ENCODE results near the gene TOR1B. TPM values are rescaled to one million over a fixed set of nuclear protein-coding genes. Genes with fewer than 3 reads are reported as not detected.
A peak's percentile ranks its signal among the peaks of the same experiment; 100 is the strongest.
"Not testable (repeated sequence)": the region's sequence is repeated elsewhere in the genome, so short reads cannot be mapped to it uniquely, and the experiment has no call there.

Gene TOR1B
- total RNA-seq, 4 donors from 2014 or later, result 17.5 to 55.4 (median 33.8) TPM

DNA sequence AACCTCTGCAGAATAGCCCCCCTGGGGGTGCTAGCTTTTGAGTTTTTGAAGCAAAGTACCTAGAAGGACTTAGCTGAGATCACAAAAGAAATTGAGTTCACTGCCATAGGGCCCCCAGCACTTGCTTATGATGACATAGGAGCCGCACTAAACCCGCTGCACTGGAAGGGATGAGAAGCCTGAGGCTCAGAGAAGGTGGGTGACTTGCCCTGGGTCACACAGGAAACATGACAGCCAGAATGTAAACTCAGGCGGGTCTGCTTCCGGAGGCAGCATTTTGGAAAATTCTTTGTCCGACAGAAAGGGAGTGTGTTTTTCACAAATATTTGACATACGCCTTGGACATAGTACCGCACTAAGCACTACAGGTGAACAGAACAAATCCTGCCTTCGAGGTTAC, 8.4 kb upstream of the TOR1B start:
- H3K36me3 ChIP-seq, result no peaks in the 10 kb centered on the region
- H3K4me1 ChIP-seq, result no peaks in the 10 kb centered on the region
- ATAC-seq, result no peak
- no peaks in the 10 kb centered on the region for H3K9me3 ChIP-seq
- H3K4me3 ChIP-seq, result no peak overlapping the region
- 69% methylated on average over 6 of the region's 8 CpGs; no CpG with 5 or more reads in 1 of the 2 donors for WGBS, 2 donors (ENCODE audit: low coverage in 1 of 2)
- peaks cover 14% of the 10 kb centered on the region for H3K27me3 ChIP-seq
- TF ChIP-seq EP300 (IDR thresholded peaks at IDR 0.05), result no peak
- TF ChIP-seq POLR2AphosphoS5 (IDR thresholded peaks at IDR 0.05), result no peak
- no peak for TF ChIP-seq POLR2A (IDR thresholded peaks at IDR 0.05)
- TF ChIP-seq, protein P1, sequence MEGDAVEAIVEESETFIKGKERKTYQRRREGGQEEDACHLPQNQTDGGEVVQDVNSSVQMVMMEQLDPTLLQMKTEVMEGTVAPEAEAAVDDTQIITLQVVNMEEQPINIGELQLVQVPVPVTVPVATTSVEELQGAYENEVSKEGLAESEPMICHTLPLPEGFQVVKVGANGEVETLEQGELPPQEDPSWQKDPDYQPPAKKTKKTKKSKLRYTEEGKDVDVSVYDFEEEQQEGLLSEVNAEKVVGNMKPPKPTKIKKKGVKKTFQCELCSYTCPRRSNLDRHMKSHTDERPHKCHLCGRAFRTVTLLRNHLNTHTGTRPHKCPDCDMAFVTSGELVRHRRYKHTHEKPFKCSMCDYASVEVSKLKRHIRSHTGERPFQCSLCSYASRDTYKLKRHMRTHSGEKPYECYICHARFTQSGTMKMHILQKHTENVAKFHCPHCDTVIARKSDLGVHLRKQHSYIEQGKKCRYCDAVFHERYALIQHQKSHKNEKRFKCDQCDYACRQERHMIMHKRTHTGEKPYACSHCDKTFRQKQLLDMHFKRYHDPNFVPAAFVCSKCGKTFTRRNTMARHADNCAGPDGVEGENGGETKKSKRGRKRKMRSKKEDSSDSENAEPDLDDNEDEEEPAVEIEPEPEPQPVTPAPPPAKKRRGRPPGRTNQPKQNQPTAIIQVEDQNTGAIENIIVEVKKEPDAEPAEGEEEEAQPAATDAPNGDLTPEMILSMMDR (IDR thresholded peaks at IDR 0.05), result no peak
- H3K27ac ChIP-seq, result no peak overlapping the region

DNA sequence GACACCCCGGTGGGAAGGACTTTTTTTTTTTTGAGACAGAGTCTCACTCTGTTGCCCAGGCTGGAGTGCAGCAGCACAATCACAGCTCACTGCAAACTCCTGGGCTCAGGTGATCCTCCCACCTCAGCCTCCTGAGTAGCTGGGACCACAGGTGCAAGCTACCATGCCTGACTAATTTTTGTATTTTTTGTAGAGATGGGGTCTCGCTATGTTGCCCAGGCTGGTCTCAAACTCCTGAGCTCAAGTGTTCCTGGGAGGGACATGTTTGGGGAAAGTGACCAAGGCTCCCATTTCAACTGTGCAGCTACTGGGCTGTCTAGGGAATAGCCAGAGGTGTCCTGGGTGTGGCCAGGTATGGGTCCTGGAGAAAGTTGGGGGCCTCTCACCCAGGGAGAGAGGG, 7.0 kb upstream of the TOR1B start:
- not testable (repeated sequence) for H3K9me3 ChIP-seq, H3K4me1 ChIP-seq, ATAC-seq, H3K36me3 ChIP-seq, H3K27ac ChIP-seq, H3K4me3 ChIP-seq
- 86% methylated on average over 2 of the region's 2 CpGs; no CpG with 5 or more reads in 1 of the 2 donors for WGBS, 2 donors (ENCODE audit: low coverage in 1 of 2)
- peaks cover 14% of the 10 kb centered on the region for H3K27me3 ChIP-seq

DNA sequence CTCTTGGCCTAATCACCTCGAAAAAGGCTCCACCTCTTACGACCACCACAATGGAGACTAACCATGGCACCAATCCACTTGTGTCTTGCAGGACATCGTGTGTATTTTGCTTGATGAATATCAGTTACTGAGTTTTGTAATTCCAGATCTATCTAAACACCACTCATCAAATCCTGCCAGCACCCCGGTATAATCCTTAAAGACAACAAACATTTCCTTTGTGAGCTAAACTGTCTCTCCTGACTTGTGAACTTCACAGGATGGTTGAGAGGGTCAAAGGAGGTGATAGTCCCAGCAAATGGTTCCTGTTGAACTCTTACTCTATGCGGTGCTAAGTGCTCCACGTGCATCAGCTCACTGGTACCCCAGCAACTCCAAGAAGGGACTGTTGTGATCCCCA, 4.0 kb upstream of the TOR1B start:
- Histone ChIP-seq H3K4me1 (peaks cover 0 to 6% (median 4%) of the 10 kb centered on the region in 3 donors), H3K4me3 (no peak overlapping the region), H3K36me3 (no peaks in the 10 kb centered on the region), H3K27ac (no peak overlapping the region), H3K9me3 (no peaks in the 10 kb centered on the region), H3K27me3 (peaks cover 14% of the 10 kb centered on the region)
- no peak for ATAC-seq
- TF ChIP-seq POLR2AphosphoS5 (IDR thresholded peaks at IDR 0.05), result no peak
- TF ChIP-seq, protein P1 (IDR thresholded peaks at IDR 0.05), result no peak
- no peak for TF ChIP-seq POLR2A (IDR thresholded peaks at IDR 0.05)
- TF ChIP-seq EP300 (IDR thresholded peaks at IDR 0.05), result no peak
- 23 to 36% methylated on average over 5 to 6 of the region's 6 CpGs for WGBS, 2 donors (ENCODE audit: low coverage in 1 of 2)

DNA sequence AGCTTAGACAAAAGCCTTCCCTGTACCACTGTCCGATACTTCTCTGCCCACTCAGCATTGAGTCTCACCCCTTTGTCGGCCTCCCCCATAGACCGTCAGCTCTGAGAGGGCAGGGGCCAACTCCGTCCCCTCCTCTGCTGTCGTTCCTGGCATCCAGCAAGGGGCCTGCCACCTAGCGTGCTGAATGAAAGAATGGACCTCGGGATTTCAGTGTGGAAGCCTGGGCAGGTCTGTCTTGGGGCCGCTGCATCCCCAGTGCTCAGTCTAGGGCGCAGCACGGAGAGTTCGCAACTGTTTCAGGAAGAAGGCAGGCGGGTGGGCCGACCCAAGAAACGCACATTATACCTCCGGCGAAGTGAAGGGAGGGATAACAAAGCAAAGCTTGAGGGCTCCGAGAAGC, 1.5 kb upstream of the TOR1B start:
- peaks cover 0 to 12% (median 8%) of the 10 kb centered on the region in 3 donors for H3K4me1 ChIP-seq
- no peaks in the 10 kb centered on the region for H3K27me3 ChIP-seq
- TF ChIP-seq EP300 (IDR thresholded peaks at IDR 0.05) (no peak), POLR2A (IDR thresholded peaks at IDR 0.05) (no peak)
- TF ChIP-seq, protein P1 (IDR thresholded peaks at IDR 0.05), result no peak
- no peaks in the 10 kb centered on the region for H3K9me3 ChIP-seq
- ATAC-seq, result no peak
- no peak overlapping the region for H3K27ac ChIP-seq
- H3K36me3 ChIP-seq, result peaks cover 0 to 20% of the 10 kb centered on the region in 2 donors
- 72 to 100% methylated on average over 2 to 11 of the region's 17 CpGs for WGBS, 2 donors (ENCODE audit: low coverage in 1 of 2)
- no peak overlapping the region for H3K4me3 ChIP-seq

DNA sequence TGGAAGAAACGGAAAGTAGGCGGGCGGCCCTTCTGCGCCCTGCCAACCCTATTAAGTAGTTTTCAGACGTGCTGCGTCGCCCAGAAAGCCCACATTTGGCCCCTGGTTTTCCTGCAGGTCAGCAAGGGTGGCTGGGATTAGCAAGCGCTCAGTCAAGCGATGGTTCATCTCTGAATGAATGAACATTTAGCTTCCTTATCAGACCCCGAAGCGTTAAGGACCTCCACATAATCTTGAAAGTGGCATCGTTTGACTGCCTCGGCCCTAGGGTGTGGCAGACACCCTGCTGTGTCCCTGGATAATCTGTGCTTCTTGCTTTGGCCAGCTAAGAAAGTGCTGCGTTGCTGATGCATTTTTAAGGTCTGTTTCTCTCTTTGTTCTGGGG, 684 bp downstream of the TOR1B start:
- H3K4me1 ChIP-seq, result peaks cover 0 to 12% (median 8%) of the 10 kb centered on the region in 3 donors
- peak overlapping the region; percentile 62 to 96 for H3K4me3 ChIP-seq
- no peaks in the 10 kb centered on the region for H3K9me3 ChIP-seq
- H3K27ac ChIP-seq, result peak overlapping the region; percentile 41 to 95 (median 94)
- no peaks in the 10 kb centered on the region for H3K27me3 ChIP-seq
- TF ChIP-seq POLR2AphosphoS5 (IDR thresholded peaks at IDR 0.05) (no peak), EP300 (IDR thresholded peaks at IDR 0.05) (no peak), POLR2A (IDR thresholded peaks at IDR 0.05) (no peak)
- TF ChIP-seq, protein P1 (IDR thresholded peaks at IDR 0.05), result no peak
- 0% methylated on average over 6 to 12 of the region's 14 CpGs for WGBS, 2 donors (ENCODE audit: low coverage in 1 of 2)
- no peak for ATAC-seq
- H3K36me3 ChIP-seq, result peaks cover 0 to 36% of the 10 kb centered on the region in 2 donors

Measured in gastroesophageal sphincter (tissue), 4 donors.